ENCODE measurements around the gene HRH2.
"Not testable (repeated sequence)": the region's sequence is repeated elsewhere in the genome, so short reads cannot be mapped to it uniquely, and the experiment has no call there.

The HRH2 gene, protein sequence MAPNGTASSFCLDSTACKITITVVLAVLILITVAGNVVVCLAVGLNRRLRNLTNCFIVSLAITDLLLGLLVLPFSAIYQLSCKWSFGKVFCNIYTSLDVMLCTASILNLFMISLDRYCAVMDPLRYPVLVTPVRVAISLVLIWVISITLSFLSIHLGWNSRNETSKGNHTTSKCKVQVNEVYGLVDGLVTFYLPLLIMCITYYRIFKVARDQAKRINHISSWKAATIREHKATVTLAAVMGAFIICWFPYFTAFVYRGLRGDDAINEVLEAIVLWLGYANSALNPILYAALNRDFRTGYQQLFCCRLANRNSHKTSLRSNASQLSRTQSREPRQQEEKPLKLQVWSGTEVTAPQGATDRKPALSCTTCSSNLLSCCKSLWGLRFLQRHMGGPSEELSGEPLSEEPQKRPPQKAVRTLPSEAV

DNA sequence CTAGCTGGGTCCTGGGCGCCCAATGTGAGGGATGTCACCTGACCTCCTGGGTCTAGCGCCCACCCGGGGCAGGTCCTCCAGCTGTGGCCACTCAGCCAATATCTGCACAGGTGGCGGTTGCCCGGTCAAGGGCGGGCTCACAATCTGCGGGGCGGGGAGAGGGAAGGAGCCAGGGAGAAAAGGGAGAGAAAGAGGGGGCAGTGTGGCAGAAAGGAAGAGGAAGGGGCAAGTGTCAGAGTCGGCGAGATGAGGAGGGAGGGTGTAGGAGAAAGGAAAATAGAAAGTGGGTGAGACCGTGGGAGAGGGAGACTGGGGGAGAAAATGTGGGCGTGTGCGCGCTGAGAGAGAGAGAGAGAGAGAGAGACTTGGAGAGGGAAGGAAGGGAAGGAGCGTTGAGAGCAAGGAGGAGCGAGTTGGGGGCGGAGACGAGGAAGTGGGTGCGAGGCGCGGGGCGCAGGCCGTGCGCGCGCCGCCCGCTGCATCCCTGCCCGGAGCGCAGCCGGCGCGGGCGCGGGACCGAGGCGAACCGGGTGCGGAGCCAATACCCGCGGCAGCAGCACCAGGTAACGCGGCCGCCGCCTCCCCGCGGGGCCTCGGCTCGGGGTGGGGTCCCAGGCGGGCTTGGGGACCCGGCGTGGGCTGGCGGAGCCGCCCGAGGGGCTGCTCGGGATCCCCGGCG lies at the start of gene HRH2:
TSS of gene HRH2 (plus strand) at position 479 of the 679 bp plus-strand sequence. CDS start 25,163 bp downstream, outside the sequence.
- DNase-seq (ENCODE audit: low read depth): no peak

DNA sequence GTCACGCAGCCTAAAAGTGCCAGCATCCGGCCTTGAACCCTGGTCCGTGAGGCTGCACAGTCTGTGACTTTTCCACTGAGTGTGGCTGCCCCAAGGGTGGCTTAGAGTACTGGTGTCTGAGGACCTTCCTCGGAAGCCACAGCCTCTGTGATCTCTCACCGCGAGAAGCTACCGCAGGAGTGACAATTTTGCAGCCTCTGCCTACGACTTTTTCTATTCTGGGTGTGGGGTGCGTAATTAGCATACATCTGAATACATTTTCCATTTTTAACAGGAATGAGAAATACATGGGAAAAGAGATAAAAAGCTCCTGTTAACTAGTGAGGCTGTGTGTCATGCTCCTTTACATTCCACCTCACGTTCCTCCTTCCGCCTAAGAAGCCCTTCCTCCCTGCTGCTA lies 48.3 kb upstream of the HRH2 start:
- DNase-seq (ENCODE audit: low read depth): no peak

DNA sequence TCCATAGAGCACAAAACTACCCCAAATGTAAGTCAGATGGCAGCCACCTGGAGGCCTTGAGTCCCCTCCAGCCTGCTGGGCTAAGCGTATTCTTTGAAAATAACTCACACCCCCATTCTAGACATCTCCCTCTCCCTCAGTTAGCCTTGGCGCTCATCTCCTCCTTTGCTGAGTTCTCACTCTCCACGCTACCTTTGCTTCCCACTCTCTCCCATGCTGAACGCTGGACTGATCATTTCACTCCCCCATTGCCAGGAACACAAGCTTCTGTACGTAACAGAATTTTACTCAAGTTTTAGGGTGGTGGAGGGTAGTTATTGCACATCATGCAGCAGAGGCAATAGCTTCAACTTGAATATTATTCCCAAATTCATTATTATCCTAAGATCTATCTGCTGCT lies 47.5 kb upstream of the HRH2 start:
- DNase-seq (ENCODE audit: low read depth): no peak

DNA sequence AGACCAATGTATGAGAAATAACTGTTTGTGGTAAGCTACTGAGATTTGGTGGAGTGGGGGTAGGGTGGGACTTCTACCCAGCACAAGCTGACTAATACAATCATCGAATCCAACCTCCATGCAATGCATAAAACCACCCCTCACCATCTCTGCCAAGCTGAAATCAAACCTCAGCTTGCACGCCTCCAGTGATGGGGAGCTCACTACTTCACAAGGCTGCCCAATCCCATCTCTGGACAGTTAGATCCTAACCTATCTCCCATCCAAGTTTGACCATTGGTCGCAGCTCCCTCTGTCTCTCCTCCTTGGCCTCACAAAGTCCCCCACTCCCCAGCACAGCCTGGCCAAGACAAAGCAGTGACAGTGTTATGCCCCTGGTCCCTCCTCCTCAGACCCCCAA lies 47.0 kb upstream of the HRH2 start:
- DNase-seq (ENCODE audit: low read depth): no peak

DNA sequence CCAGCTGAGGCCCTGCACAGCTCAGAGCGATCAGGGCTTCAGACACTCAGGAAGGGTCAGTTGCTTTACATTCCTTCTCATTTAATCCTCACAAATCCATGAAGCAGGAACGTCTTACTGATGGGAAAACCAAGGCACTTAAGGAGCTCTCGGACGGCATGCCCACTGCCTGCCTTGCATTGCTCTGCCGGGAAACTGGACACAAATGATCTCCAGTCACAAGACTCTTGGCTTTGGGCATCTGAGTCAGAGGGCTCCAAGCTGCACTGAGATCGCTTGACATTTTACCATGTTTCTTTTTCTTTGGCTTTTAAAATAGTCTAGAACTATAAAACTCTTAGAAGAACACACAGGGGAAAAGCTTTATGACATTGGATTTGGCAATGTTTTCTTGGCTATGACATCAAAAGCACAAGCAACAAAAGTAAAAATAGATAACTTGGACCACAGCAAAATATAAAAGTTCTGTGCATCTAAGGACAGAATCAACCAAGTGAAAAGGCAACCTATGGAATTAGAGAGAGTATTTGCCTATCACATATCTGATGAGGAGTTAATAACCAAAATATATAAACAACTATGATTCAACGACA lies 43.6 kb upstream of the HRH2 start:
- no peak for DNase-seq (ENCODE audit: low read depth)

DNA sequence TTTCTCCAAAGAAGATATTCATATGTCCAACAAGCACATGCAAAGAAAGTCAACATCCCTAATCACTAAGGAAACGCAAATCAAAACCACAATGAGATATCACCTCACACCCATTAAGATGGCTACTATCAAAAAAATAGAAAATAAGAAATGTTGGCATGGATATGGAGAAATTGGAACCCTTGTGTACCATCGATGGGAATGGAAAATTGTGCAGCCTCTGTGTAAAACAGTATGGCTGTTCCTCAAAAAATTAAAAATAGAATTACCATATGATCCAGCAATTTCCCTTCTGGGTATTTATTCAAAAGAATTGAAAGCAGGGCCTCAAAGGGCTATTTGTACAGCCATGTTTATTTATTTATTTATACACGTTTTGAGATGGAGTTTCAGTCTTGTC lies 43.0 kb upstream of the HRH2 start:
- no peak for DNase-seq (ENCODE audit: low read depth)

DNA sequence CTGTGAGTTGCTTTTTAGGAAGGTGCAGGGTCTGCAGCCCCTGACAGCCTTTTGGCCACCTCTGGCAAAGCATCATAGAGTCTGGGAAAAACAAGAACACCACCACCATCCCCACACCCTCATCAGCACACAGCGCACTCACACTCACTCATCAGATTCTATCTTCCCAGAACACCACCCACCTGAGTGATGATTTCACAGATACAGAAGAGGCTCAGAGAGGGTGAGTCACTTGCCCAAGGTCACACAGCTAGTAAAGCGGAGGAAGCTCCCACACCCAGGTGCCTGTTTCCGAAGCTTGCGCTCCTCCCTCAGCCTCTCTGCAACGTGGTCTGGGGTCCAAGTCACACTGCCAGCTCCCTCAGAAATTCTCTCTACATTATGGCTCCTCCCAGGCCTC lies 41.8 kb upstream of the HRH2 start:
- no peak for DNase-seq (ENCODE audit: low read depth)

DNA sequence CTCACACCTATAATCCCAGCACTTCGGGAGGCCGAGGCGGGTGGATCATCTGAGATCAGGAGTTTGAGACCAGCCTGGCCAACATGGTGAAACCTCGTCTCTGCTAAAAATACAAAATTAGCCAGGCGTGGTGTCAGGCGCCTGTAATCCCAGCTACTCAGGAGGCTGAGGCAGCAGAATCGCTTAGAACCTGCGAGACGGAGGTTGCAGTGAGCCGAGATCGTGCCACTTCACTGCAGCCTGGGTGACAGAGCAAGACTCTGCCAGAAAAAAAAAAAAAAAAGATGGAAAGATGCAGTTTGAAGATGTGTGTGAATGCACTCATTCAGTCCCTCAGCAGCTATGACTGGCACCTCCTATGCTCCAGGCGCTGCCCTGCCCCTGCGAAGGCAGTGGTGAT lies 41.3 kb upstream of the HRH2 start:
- DNase-seq (ENCODE audit: low read depth): not testable (repeated sequence)

DNA sequence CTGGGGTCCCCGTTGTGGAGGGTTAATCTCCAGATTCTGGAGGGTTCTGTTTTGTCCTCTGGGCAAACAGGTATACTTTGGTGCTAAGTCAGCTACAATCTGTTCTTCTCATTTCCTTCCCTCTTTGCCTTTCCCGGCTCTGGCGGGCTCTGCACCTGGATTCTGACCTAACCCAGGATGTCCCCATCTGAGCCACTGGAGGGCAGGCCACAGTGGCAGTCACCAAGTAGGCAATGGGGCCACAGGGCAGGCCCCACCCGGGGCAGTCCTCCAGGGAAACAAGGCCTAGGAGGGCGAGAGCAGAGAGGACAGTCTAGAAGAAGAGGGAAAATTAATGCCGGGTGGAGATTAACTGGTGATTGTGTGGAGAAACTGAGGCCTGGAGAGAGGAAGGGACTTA lies 40.4 kb upstream of the HRH2 start:
- DNase-seq (ENCODE audit: low read depth): no peak

DNA sequence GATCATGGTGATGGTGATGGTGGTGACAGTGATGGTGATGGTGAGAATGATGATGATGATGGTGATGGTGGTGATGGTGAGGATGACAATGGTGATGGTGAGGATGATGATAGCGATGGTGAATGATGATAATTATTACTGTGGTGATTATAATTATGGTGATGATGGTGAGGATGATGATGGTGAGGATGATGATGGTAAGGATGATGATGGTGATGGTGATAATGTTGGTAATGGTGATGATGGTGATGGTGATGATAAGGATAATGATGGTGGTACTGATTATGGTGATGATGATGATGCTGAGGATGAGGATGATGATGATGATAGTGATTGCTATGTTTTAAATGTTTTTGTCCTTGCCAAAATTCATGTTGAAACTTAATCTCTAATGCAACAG lies 37.3 kb upstream of the HRH2 start:
- no peak for DNase-seq (ENCODE audit: low read depth)

DNA sequence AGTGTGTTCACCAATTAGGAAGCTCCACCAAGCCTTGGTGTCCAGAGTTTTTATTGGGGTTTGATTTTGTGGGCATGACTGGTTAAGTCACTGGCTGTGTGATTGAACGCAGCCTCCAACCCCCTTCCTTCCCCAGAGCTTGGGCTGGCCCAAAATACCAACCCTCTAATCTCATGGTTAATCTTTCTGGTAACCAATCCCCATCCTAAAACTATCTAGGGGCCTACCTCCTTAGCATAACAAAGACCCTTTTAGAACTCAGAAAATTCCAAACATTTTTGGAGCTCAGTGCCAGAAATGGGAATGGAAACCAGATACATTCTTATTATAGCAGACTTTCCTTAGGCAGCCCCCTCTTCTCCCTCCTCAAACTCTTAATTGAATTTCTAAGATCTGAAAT lies 35.9 kb upstream of the HRH2 start:
- no peak for DNase-seq (ENCODE audit: low read depth)

DNA sequence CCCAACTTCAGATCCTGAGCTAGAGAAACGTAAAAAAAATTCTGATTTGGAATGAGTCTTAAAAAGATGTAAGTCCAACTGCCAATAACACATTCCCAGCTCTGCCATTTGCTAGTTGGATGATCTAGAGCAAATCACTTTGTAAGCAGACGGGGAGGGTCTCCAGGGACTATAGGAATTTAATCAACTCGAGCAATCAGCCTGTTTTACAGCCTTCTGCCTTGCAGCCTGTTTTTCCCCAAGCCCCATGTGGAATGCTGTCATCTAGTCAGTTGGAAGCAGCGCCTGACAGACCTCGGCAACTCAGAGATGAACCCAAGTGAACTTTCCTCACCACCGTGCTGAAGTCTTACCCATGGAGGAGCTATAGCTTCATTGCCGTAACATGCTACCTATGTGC lies 34.8 kb upstream of the HRH2 start:
- DNase-seq (ENCODE audit: low read depth): no peak

DNA sequence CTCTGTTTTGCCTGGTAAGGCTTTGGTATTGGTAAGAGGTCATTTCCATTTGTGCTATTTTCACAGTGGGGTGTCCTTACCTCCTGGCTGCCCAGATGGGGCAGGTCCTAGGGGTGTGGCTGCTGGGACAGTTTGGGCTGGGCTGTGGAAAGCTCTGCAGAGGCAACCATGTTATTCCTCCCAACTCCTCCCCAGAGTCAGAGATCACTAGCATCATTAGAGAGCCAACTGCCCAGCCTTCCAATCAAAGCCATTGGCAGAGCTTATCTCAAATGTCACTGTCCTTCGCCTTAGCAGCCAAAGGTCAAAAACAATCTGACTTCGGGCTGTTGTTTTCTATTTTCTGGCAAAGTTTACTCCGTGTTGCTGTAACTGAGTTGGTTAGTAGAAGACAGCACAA lies 33.6 kb upstream of the HRH2 start:
- DNase-seq (ENCODE audit: low read depth): no peak

DNA sequence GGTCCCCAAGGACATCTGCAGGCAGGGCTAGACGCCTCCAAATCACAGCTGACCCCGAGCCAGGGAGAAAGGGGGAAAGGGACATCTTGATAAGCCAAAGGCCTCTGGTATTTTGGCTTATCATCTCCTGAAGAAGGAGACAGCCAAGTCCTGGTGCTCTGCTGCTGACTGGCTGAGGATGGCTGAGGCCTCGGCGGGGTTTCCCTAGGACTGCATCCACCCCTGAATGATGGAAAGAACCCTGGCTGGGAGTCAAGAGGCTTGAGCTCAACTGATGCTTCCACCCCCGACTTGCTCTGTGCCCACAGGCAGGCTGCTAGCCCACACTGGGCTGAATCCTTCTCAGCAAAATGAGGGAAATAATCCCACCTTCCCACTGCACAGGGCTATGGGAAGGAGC lies 30.9 kb upstream of the HRH2 start:
- DNase-seq (ENCODE audit: low read depth): no peak

DNA sequence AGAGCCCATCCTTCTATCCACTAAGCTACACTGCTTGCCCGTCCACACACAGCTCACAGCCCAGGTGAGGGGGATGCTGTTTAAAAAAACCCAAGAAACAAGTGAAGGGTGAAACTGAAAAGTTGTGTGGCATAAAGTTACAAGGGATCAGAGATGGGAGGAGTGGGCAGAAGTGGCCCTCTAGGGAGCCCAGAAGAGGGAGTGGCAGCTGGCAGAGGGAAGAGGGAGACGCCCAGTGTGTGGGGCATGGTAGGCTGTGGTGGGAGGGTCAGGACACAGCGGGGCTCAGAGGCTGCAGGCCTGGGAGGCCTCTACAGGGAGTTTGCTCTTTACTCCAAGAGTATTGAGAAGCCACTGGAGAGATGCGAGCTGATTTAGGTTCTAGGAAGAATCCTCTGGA lies 30.1 kb upstream of the HRH2 start:
- DNase-seq (ENCODE audit: low read depth): no peak

DNA sequence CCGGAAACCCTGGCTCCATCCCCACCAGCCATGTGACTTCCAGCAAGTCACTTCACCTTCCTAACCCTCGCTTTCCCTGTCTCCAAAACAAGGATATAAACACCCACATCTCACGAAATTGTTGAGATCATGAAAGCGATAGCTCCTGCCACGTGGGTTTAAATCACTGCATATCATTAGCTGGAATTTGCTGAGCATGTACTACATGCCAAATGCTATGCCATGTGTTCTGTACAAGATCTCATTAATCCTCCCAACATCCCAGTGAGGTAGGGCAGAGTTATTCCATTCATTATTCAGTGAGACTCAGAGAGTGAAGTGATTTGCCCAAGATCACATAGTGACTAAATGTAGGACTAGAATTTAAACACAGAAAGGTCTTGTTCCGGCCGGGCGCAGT lies 29.2 kb upstream of the HRH2 start:
- no peak for DNase-seq (ENCODE audit: low read depth)

DNA sequence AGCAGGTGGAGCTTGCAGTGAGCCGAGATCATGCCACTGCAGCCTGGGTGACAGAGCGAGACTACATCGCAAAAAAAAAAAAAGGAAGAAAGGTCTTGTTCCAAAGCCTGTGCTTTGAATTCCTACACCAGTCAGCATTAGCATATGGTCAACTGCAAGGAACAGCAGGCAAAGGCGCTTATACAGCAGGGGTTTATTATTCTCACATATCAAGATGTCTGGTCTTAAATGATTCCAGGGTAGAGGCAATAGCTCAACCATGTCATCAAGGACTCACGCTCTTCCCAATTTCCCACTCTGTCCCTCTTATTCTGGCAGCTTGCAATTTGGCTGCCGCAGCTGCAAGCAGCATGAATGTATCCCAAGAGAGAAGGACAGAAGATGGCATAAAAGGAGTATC lies 28.6 kb upstream of the HRH2 start:
- DNase-seq (ENCODE audit: low read depth): no peak

DNA sequence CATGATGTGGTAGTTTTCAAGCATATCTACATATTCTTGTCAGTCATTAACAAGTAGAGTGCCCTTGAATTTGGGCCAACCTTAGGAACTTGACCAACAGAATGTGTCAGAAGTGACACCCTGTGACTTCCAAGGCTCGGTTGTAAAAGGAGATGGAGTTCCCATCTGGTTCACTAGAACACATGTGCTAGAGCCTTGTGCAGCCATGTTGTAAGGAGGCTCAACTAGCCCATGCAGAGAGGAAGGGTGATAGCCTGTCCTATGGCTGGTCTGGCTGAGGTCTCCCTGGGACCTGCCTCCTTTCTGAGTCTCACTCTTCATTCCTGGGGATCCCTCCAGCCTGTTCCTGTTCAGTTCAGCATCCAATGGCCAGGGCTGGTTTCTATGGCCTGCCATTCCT lies 28.1 kb upstream of the HRH2 start:
- no peak for DNase-seq (ENCODE audit: low read depth)

DNA sequence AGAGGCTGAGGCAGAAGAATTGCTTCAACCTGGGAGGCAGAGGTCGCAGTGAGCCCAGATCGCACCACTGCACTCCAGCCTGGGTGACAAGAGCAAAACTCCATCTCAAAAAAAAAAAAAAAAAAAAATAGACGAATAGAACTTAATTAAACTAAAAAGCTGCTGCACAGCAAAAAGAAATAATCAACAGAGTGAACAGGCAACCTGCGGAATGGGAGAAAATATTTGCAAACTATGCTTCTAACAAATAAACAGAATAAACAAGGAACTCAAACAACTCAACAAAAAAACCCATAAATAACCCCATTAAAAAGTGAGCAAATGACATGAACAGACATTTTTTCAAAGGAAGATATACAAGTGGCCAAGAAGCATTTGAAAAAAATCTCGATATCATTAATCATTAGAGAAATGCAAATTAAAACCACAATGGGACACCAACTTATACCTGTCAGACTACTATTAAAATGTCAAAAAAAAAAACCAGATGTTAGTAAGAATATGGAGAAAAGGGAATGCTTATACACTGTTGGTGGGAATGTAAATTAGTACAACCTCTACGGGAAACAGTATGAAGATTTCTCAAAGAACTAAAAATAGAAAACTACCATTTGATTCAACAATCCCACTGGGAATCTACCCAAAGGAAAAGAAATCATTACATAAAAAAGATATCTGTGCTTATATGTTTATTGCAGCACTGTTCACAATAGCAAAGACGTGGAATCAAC lies 21.9 kb upstream of the HRH2 start:
- DNase-seq (ENCODE audit: low read depth): no peak

DNA sequence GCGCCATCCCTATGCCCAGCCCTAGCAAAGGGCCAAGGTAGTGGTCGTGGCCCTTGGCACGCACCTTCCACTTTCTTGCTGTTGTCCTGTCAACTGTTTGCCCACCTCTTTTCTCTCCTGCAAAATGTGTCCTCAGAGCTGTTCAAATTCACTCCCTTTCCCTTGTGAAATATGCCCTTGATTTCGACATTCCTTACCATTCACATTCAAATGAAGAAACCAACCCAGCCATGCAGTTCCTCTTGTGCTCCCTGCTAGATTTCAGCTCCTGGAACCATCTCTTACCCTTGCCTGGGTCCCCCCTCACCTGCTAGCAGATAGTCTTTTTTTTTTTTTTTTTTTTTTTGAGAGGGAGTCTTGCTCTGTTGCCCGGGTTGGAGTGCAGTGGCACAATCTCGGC lies 19.6 kb upstream of the HRH2 start:
- DNase-seq (ENCODE audit: low read depth): no peak

DNA sequence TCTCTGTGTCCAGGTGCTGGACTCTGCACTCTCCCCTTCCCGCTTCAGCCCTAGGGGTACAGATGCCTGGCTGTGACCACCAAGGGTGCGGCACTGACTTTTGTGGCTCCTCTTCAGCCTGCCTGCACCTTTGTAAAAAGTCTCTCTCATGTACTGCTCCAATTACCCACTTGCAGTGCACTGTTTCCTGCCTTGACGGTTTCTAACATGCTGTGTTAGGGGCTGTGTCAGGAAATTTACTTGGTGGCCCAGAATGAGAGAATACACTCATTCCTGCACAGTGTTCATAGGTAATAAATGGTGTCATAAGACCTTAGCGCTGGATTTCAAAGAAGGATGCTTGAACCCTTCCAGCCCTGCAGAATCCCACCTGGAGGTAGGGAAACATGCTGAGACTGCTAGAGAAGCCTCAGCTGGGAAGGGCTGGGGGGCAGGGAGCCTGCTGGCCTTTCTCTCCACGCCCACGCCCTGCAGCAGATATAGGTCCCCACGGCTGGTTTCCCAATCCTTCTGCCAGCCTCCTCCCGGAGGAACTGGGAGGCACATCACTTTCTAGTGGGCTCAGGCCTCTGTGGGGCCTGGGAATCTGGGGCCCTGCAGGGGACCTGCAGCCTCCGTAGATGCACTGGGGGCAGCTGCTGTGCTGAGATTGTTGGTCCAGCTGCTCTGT lies 17.6 kb upstream of the HRH2 start:
- DNase-seq (ENCODE audit: low read depth): no peak

DNA sequence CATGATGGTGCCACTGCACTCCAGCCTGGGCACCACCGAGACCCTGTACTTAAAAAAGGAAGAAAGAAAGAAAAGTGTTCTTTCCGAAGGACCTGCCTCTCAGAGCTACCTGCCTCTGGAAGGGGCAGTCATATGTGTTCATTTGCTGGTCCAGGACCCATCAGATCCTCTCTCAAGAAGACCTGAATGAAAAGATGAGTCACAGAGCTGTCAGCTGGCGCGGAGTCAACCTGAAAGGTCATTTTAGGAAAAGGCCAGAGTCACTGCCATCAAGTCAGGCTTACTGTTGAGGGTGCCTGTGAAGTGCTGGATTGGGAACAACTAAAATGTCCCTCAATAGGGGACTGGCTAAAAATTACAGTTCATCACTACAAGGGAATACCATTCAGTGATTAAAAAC lies 14.9 kb upstream of the HRH2 start:
- DNase-seq (ENCODE audit: low read depth): no peak
